Suprapubic skin (tissue), 3 donors: ENCODE results near the gene VKORC1L1.

ENCODE experiments used
- CTCF ChIP-seq, 2 donors: fragments of 200-600 bp in 1 of 2; fragments of 450-650 bp in 1 of 2; sonication (generic) in 1 of 2; IDR thresholded peaks; one replicate each; pipeline ENCODE4 v1.5.1; 2016 to 2019; ENCODE audit warnings: antibody characterized with exemption in 2 of 2, mild to moderate bottlenecking in 1 of 2, moderate library complexity in 1 of 2
- POLR2A ChIP-seq, 2 donors: fragments of 450-650 bp; IDR thresholded peaks; one replicate each; pipeline ENCODE4 v1.6.1; 2017; ENCODE audit warnings: antibody characterized with exemption in 2 of 2, mild to moderate bottlenecking in 2 of 2, moderate library complexity in 2 of 2

GRCh38 chr7:65946904-65947303 lies 74.0 kb downstream of the VKORC1L1 start:
- TF ChIP-seq CTCF (IDR thresholded peaks at IDR 0.05) = no peak
- TF ChIP-seq POLR2A (IDR thresholded peaks at IDR 0.05) = no peak
